ENCODE data around the gene ANKRD12. TPM values are rescaled to one million over a fixed set of nuclear protein-coding genes. Genes with fewer than 3 reads are reported as not detected.
A peak's percentile ranks its signal among the peaks of the same experiment; 100 is the strongest.
"Not testable (repeated sequence)": the region's sequence is repeated elsewhere in the genome, so short reads cannot be mapped to it uniquely, and the experiment has no call there.

The ANKRD12 gene
- total and polyA plus RNA-seq, 2 donors (not counting 1 experiment from before 2014, with no cell fraction given), result 8.0 to 183 TPM

DNA sequence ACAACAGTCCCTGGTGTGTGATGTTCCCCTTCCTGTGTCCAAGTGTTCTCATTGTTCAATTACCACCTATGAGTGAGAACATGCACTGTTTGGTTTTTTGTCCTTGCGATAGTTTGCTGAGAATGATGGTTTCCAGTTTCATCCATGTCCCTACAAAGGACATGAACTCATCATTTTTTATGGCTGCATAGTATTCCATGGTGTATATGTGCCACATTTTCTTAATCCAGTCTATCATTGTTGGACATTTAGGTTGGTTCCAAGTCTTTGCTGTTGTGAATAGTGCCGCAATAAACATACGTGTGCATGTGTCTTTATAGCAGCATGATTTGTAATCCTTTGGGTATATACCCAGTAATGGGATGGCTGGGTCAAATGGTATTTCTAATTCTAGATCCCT is 29.3 kb downstream of the ANKRD12 start:
- WGBS (ENCODE audit: insufficient coverage), result no CpG with 5 or more reads among the region's 3 CpGs
- POLR2A ChIA-PET; H3K9ac ChIP-seq (ENCODE audit: low read length); H2AFZ ChIP-seq (ENCODE audit: insufficient read depth, low read depth, low read length, poor library complexity, severe bottlenecking); H3K4me3 ChIP-seq (ENCODE audit: control extremely low read depth in 1 of 5, extremely low read depth in 1 of 5, insufficient read depth in 1 of 5, low read depth in 2 of 5, low read length in 4 of 5); CTCF ChIA-PET; ATAC-seq (ENCODE audit: low read depth); H3K27ac Mint-ChIP-seq; H3K4me1 ChIP-seq (ENCODE audit: control insufficient read depth in 2 of 2, insufficient read depth in 2 of 2, low read length in 2 of 2); H3K4me3 Mint-ChIP-seq; H3K27me3 ChIP-seq (replicated peaks in 1 of 4; ENCODE audit: control extremely low read depth in 1 of 4, control insufficient read depth in 3 of 4, insufficient read depth in 4 of 4, low read length in 3 of 4); DNase-seq; H3K36me3 ChIP-seq (replicated peaks in 1 of 2; ENCODE audit: control extremely low read depth in 1 of 2, control insufficient read depth in 1 of 2, extremely low read depth in 1 of 2, insufficient read depth in 2 of 2, low read length in 1 of 2); H3K4me2 ChIP-seq (replicated peaks; ENCODE audit: low read depth, low read length, poor library complexity, severe bottlenecking); H3K27ac ChIP-seq (ENCODE audit: low read length in 2 of 2); H3K27me3 Mint-ChIP-seq; intact Hi-C loops (cut with micrococcal nuclease): not testable (repeated sequence)
- H4K20me1 ChIP-seq (ENCODE audit: control insufficient read depth, insufficient read depth, low read length, poor library complexity, severe bottlenecking), result peaks cover 42% of the 10 kb centered on the region
- peaks cover under 1 to 12% (median 7%) of the 10 kb centered on the region in 3 donors for H3K9me3 ChIP-seq (ENCODE audit: control extremely low read depth in 1 of 3, control insufficient read depth in 2 of 3, insufficient read depth in 1 of 3, low read length in 2 of 3)
- Mint-ChIP-seq H3K9me3 (ENCODE audit: insufficient read depth) (peaks cover 15% of the 10 kb centered on the region), H3K4me1 (peaks cover 50% of the 10 kb centered on the region)
- H3K79me2 ChIP-seq (ENCODE audit: control insufficient read depth, insufficient read depth, low read length), result peaks cover 64% of the 10 kb centered on the region

- peaks cover 44% of the 10 kb centered on the region for H4K20me1 ChIP-seq (ENCODE audit: control insufficient read depth, insufficient read depth, low read length, poor library complexity, severe bottlenecking)
- H3K4me1 ChIP-seq (ENCODE audit: control insufficient read depth in 2 of 2, insufficient read depth in 2 of 2, low read length in 2 of 2), result peaks cover 14 to 21% of the 10 kb centered on the region in 2 donors
- H3K36me3 ChIP-seq (replicated peaks in 1 of 2; ENCODE audit: control extremely low read depth in 1 of 2, control insufficient read depth in 1 of 2, extremely low read depth in 1 of 2, insufficient read depth in 2 of 2, low read length in 1 of 2); H3K4me3 ChIP-seq (ENCODE audit: control extremely low read depth in 1 of 5, extremely low read depth in 1 of 5, insufficient read depth in 1 of 5, low read depth in 2 of 5, low read length in 4 of 5); intact Hi-C loops (cut with micrococcal nuclease); CTCF ChIA-PET; H3K27me3 ChIP-seq (replicated peaks in 1 of 4; ENCODE audit: control extremely low read depth in 1 of 4, control insufficient read depth in 3 of 4, insufficient read depth in 4 of 4, low read length in 3 of 4); H3K27ac Mint-ChIP-seq; H3K4me3 Mint-ChIP-seq; H3K9me3 ChIP-seq (ENCODE audit: control extremely low read depth in 1 of 3, control insufficient read depth in 2 of 3, insufficient read depth in 1 of 3, low read length in 2 of 3); H2AFZ ChIP-seq (ENCODE audit: insufficient read depth, low read depth, low read length, poor library complexity, severe bottlenecking); H3K27ac ChIP-seq (ENCODE audit: low read length in 2 of 2); ATAC-seq (ENCODE audit: low read depth); H3K4me2 ChIP-seq (replicated peaks; ENCODE audit: low read depth, low read length, poor library complexity, severe bottlenecking); DNase-seq; H3K27me3 Mint-ChIP-seq; POLR2A ChIA-PET; H3K9ac ChIP-seq (ENCODE audit: low read length); H3K9me3 Mint-ChIP-seq (ENCODE audit: insufficient read depth): not testable (repeated sequence)
- peaks cover 62% of the 10 kb centered on the region for H3K4me1 Mint-ChIP-seq
- peaks cover 65% of the 10 kb centered on the region for H3K79me2 ChIP-seq (ENCODE audit: control insufficient read depth, insufficient read depth, low read length)
- 100% methylated on average over 1 of the region's 3 CpGs for WGBS (ENCODE audit: insufficient coverage)
These were observed 32.9 kb downstream of the ANKRD12 start for GRCh38 chr18:9169515-9169914.

- H3K9me3 ChIP-seq (ENCODE audit: control extremely low read depth in 1 of 3, control insufficient read depth in 2 of 3, insufficient read depth in 1 of 3, low read length in 2 of 3); H3K27me3 ChIP-seq (replicated peaks in 1 of 4; ENCODE audit: control extremely low read depth in 1 of 4, control insufficient read depth in 3 of 4, insufficient read depth in 4 of 4, low read length in 3 of 4); H3K4me2 ChIP-seq (replicated peaks; ENCODE audit: low read depth, low read length, poor library complexity, severe bottlenecking); H2AFZ ChIP-seq (ENCODE audit: insufficient read depth, low read depth, low read length, poor library complexity, severe bottlenecking); H3K4me3 ChIP-seq (ENCODE audit: control extremely low read depth in 1 of 5, extremely low read depth in 1 of 5, insufficient read depth in 1 of 5, low read depth in 2 of 5, low read length in 4 of 5); POLR2A ChIA-PET; H3K9ac ChIP-seq (ENCODE audit: low read length); H3K27me3 Mint-ChIP-seq; H3K36me3 ChIP-seq (replicated peaks in 1 of 2; ENCODE audit: control extremely low read depth in 1 of 2, control insufficient read depth in 1 of 2, extremely low read depth in 1 of 2, insufficient read depth in 2 of 2, low read length in 1 of 2); ATAC-seq (ENCODE audit: low read depth); H3K9me3 Mint-ChIP-seq (ENCODE audit: insufficient read depth); DNase-seq; intact Hi-C loops (cut with micrococcal nuclease): not testable (repeated sequence)
- peaks cover 55% of the 10 kb centered on the region for H4K20me1 ChIP-seq (ENCODE audit: control insufficient read depth, insufficient read depth, low read length, poor library complexity, severe bottlenecking)
- peaks cover 17 to 29% of the 10 kb centered on the region in 2 donors for H3K4me1 ChIP-seq (ENCODE audit: control insufficient read depth in 2 of 2, insufficient read depth in 2 of 2, low read length in 2 of 2)
- WGBS (ENCODE audit: insufficient coverage), result no CpG with 5 or more reads among the region's 3 CpGs
- peak overlapping the region in 1 of 2 donors; percentile 12 for H3K27ac ChIP-seq (ENCODE audit: low read length in 2 of 2)
- Mint-ChIP-seq H3K4me1 (peaks cover 69% of the 10 kb centered on the region), H3K4me3 (peak overlapping the region; percentile 55), H3K27ac (peak overlapping the region; percentile 63)
- peaks cover 77% of the 10 kb centered on the region for H3K79me2 ChIP-seq (ENCODE audit: control insufficient read depth, insufficient read depth, low read length)
- CTCF ChIA-PET, result interaction anchor here (1.6 kb wide), 1 partner anchor 13 kb away, joined by 4 read pairs; no protein-coding TSS in a partner anchor
These were observed 35.3 kb downstream of the ANKRD12 start for GRCh38 chr18:9171919-9172318.

Data from B cell (primary cell).